DMS153 treated with DMSO at 0.1 percent for 48 hours (cell line): ENCODE data around the gene IL19.
"Not testable (repeated sequence)": the region's sequence is repeated elsewhere in the genome, so short reads cannot be mapped to it uniquely, and the experiment has no call there.

Experiments
- DNase-seq: peaks from one replicate; lab custom pipeline; 2025; ENCODE audit not compliant: unreplicated experiment; lab: John Stamatoyannopoulos, UW

IL19 gene

DNA sequence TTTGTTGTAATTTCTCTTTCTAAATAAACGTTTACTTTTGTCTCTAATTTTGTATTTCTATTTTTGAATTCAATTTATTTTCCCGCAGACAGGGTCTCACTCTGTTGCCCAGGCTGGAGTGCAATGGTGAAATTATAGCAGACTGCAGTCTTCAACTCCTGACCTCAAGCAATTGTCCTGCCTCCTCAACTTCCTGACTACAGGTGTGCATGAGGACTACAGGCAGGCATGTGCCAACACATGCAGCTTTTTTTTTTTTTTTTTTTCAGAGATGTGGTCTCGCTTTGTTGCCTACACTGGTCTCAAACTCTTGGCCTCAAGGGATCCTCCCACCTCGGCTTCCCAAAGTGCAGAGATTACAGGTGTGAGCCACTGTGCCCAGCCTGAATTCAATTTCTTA, 58.2 kb downstream of the IL19 start:
- no peak for DNase-seq

DNA sequence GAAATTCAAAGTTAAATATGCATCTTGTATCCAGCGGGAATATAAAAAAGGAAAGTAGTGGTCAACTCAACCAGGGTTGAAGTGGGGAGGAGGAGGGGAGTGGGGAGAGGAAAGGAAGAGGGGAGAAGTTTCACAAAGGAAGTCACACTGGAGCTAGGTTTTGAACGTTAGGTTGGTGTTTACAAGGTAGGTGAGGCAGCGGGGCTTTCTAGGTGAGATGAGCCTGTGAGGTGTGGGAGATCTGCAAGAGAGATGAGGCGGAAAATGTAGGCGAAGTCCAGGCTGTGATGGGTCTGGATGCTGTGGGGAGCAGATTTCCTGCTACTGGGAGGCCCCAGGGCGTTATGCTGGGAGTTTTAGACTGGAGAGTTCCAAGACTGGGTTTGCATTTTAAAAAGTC, 58.7 kb downstream of the IL19 start:
- DNase-seq = no peak

GRCh38 chr1:206829875-206830274, 59.3 kb downstream of the IL19 start:
- no peak for DNase-seq

DNA sequence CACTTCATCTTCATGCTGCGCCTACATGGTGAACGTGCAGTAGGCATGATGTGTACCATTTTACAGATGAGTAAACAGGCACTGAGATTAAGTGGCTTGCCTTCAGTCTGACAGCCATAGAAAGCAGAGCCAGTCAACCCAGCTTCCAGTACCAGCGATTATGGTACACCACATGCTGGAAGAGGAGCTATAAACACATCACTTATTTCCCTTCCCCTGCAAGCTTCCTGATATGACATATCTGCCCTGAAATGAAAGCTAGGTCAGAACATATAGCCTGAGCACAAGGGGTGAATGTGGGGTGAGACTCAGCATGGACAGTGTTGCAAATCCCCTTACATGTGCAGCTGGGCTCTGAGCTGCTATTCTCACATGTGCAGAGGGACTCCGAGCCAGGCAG, 61.1 kb downstream of the IL19 start:
- no peak for DNase-seq

DNA sequence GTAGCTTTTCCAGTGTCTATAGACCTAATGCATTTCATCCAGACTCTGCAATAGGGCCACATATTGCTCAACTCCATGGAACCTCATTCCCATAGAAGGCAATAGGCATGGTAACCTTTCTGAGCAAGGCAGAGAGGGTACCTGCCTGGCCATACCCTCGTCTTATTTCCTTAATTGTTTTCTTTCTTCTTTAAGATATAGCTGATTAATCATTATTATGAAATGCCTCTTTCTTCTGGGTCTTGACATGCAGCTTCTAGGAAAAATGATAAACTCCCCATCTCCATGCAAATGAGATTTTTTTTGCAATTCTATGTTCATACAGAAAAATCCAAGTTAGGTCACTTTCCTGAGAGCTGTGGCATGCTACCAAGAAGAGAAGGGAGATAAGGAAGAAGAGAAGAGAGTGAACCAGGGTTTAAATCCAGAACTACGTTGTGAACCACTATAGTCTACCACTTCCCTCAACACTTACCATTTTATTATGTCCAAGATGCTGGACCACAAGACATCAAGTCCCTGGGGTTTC, 61.8 kb downstream of the IL19 start:
- DNase-seq = no peak

DNA sequence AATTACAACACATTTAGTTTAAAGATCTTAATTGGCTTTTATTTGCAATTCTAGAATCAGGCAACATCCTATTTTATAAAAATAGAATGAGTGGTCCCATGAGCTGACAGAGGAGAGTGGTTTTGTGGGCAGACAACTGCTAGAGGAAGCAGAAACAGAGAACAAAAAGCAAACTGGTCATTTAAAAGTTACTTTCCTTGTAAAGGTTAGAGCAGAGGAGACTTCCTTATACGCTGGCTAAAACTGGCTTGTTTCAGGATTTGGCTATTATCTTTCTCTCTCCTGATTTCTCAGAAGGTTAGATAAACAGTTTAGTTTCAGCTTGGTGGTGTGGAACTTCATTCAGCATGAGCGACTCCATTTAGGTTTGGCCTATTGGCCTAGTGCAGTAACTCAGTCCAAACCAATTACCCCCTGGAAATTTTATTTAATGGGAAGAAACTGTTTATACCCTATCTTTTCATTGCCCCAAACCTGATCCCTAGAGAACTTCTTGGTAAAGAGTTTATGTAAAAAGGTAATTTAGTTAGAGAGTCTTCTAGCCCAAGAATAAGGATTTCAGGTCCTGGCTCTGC, 62.6 kb downstream of the IL19 start:
- DNase-seq = no peak

- peak; percentile 68 for DNase-seq
Measured at GRCh38 chr1:206833801-206834200, 63.2 kb downstream of the IL19 start.

DNA sequence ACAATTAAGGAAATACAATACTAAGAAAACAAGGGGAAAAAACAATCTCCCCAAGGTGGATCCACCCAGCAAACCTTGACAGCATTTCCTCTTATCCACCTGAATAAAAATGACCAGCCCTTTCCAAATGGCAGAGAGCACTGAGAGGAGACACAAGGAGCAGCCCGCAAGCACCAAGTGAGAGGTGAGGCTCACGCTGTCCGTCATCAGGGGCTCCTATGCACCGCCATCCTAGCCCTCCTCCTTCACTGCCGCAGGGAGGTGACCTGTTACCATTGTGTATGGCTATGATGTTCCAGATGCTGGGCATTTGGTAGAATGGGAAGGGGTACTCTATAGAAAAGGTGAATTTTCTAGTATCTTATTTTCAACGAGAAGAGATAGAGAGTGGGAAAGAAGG, 63.6 kb downstream of the IL19 start:
- DNase-seq = no peak

DNA sequence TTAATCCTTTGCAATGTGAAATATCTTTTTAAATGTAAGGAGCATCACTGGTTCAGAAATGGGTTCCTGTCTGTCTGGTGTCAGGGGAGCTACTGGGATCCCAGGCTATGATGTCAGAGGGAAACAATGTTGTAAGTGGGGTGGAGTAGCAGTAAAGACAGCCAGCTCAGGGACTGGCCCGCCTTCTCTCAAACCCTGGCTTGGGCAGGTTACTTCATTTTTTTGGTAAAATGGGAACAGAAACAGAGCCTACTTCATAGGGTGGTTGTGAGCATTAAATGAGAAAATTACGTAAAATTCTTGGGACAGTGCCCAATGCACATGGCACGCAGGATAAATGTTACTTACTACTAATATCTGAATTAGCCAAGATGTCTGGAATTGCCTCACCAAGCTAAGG, 64.1 kb downstream of the IL19 start:
- no peak for DNase-seq

- no peak for DNase-seq
Measured at GRCh38 chr1:206835186-206835585, 64.6 kb downstream of the IL19 start.

DNA sequence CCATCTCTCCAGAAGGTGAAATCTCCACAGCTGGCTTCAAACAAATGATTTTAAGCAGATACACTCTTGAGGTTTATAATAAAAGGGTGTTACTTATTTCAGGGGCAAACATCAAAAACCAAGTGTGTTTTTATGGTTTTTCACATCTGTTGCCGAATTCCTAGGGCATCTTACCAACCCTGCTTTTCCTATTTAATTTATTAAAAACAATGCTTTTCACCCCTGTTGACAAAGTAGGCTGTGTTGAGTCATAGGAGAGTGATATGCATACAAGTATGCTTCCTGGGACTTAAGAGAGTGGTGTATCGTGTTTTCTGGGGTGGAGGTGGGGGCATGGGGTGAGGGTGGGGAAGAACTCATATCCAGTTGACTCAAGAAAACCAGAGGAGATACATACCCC, 65.5 kb downstream of the IL19 start:
- DNase-seq = no peak

GRCh38 chr1:206839006-206839560, 68.5 kb downstream of the IL19 start:
- no peak for DNase-seq

GRCh38 chr1:206839857-206840256, 69.3 kb downstream of the IL19 start:
- DNase-seq = no peak

- DNase-seq = no peak
Measured at GRCh38 chr1:206841609-206842323, 71.2 kb downstream of the IL19 start.

- DNase-seq = no peak
Measured at GRCh38 chr1:206842854-206843253, 72.3 kb downstream of the IL19 start.

- DNase-seq = no peak
Measured at GRCh38 chr1:206843626-206844025, 73.1 kb downstream of the IL19 start.

GRCh38 chr1:206846487-206846886, 75.9 kb downstream of the IL19 start:
- DNase-seq = no peak

- no peak for DNase-seq
Measured at GRCh38 chr1:206847337-206847834, 76.8 kb downstream of the IL19 start.

GRCh38 chr1:206847946-206848345, 77.4 kb downstream of the IL19 start:
- DNase-seq = no peak

DNA sequence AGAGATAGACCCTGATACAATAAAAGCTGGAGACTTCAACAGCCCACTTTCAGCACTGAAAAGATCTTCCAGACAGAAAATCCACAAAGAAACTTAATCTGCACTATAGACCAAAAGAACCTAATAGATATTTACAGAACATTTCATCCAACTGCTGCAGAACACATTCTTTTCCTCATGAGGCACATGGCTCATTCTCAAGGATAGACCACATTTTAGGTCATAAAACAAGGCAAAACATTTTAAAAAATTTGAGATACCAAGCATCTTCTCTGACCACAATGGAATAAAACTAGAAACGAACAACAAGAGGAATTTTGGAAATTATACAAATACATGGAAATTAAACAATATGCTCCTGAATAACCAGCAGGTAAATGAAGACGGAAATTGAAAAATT, 79.8 kb downstream of the IL19 start:
- DNase-seq = no peak

DNA sequence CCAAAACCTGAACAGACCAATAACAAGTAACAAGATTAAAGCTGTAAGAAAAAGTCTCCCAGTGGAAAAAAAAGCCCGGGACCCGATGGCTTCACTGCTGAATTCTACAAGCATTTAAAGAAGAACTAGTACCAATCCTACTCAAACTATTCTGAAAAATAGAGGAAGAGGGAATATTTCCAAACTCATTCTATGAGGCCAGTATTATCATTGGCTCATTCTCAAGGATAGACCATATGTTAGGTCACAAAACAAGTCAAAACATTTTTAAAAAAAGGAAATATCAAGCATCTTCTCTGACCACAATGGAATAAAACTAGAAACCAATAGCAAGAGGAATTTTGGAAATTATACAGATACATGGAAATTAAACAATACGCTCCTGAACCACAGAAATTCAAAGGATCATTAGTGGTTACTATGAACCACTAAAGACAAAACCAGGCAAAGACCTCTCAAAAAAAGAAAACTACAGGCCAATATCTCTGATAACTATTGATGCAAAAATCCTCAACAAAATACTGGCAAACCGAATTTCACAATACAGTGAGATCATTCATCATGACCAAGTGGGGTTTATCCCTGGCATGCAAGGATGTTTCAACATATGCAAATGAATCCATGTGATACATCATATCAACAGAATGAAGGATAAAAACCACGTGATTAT, 80.9 kb downstream of the IL19 start:
- DNase-seq = no peak

GRCh38 chr1:206852662-206853061, 82.1 kb downstream of the IL19 start:
- DNase-seq = not testable (repeated sequence)
